ENCODE data around the gene MRPS7. TPM values are rescaled to one million over a fixed set of nuclear protein-coding genes. Genes with fewer than 3 reads are reported as not detected.
"Not testable (repeated sequence)": the region's sequence is repeated elsewhere in the genome, so short reads cannot be mapped to it uniquely, and the experiment has no call there.

MRPS7 gene
- total RNA-seq, 1 experiment from 2014 or later = 125 TPM

DNA sequence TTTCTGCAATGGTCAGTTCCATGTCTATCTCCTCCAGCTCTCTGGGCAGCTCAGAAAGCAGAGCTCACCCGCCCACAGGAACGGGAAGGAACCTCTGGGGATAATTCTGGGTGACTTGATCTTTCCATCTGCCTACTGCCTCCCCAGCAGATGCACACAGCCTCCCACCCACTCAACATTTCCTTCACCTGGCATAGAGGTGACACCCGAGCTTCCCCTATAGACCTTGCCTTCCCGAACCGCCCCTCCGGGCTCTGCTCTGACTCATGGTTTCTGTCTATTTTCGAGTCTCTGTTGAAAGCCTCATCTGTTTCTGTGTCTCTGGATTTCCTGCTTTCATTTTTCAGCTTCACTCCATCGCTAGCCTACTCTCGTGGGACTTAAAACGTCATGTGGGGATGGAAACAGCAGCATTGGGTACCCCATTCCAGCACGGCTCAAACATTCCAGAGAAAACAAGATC is 11.6 kb upstream of the MRPS7 start:
- Mint-ChIP-seq H3K9me3 (ENCODE audit: unreplicated experiment) (no peaks in the 10 kb centered on the region), H3K4me3 (ENCODE audit: unreplicated experiment) (no peak overlapping the region), H3K27me3 (ENCODE audit: insufficient read depth, unreplicated experiment) (no peaks in the 10 kb centered on the region), H3K4me1 (ENCODE audit: low read depth, unreplicated experiment) (peaks cover 22% of the 10 kb centered on the region), H3K36me3 (ENCODE audit: insufficient read depth, unreplicated experiment) (peaks cover 24% of the 10 kb centered on the region), H3K27ac (ENCODE audit: unreplicated experiment) (no peak overlapping the region)
- Histone ChIP-seq H3K4me1 (no peaks in the 10 kb centered on the region), H3K9me3 (no peaks in the 10 kb centered on the region), H3K27me3 (replicated peaks; ENCODE audit: control insufficient read depth, insufficient read depth, low read length) (no peaks in the 10 kb centered on the region), H3K36me3 (ENCODE audit: control insufficient read depth, insufficient read depth, low read length) (peaks cover 2% of the 10 kb centered on the region; the same call in 1 of the 2 replicates), H3K4me3 (ENCODE audit: low read depth, low read length) (no peak overlapping the region)
- TF ChIP-seq, protein P1, sequence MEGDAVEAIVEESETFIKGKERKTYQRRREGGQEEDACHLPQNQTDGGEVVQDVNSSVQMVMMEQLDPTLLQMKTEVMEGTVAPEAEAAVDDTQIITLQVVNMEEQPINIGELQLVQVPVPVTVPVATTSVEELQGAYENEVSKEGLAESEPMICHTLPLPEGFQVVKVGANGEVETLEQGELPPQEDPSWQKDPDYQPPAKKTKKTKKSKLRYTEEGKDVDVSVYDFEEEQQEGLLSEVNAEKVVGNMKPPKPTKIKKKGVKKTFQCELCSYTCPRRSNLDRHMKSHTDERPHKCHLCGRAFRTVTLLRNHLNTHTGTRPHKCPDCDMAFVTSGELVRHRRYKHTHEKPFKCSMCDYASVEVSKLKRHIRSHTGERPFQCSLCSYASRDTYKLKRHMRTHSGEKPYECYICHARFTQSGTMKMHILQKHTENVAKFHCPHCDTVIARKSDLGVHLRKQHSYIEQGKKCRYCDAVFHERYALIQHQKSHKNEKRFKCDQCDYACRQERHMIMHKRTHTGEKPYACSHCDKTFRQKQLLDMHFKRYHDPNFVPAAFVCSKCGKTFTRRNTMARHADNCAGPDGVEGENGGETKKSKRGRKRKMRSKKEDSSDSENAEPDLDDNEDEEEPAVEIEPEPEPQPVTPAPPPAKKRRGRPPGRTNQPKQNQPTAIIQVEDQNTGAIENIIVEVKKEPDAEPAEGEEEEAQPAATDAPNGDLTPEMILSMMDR (IDR thresholded peaks at IDR 0.05; ENCODE audit: insufficient read depth in 1 of 2, low read depth in 1 of 2, low read length in 1 of 2, severe bottlenecking in 1 of 2, unreplicated experiment in 1 of 2) = no peak
- ChIA-PET POLR2A (interaction anchor here (0.6 kb wide), 1 partner anchor 156 kb away, joined by 3 read pairs; the partner anchor contains the start of gene GRB2), CTCF (interaction anchor here (1.1 kb wide), 1 partner anchor 21 kb away, joined by 3 read pairs; the partner anchor contains the start of gene MIF4GD)
- BruUV-seq (replicated peaks) = no TSS peak
- DNase-seq = no peak
- intact Hi-C loops (cut with micrococcal nuclease; ENCODE audit: unreplicated experiment) = no loop called here

GRCh38 chr17:75252039-75252816 is 9.5 kb upstream of the MRPS7 start:
- intact Hi-C loops (cut with micrococcal nuclease; ENCODE audit: unreplicated experiment) = no loop called here
- H3K9me3 ChIP-seq = no peaks in the 10 kb centered on the region
- Mint-ChIP-seq H3K4me3 (ENCODE audit: unreplicated experiment) (no peak overlapping the region), H3K27me3 (ENCODE audit: insufficient read depth, unreplicated experiment) (no peaks in the 10 kb centered on the region), H3K36me3 (ENCODE audit: insufficient read depth, unreplicated experiment) (peaks cover 18% of the 10 kb centered on the region), H3K27ac (ENCODE audit: unreplicated experiment) (no peak overlapping the region), H3K9me3 (ENCODE audit: unreplicated experiment) (no peaks in the 10 kb centered on the region), H3K4me1 (ENCODE audit: low read depth, unreplicated experiment) (peaks cover 33% of the 10 kb centered on the region)
- no peak for DNase-seq
- CTCF ChIA-PET = interaction anchor here (0.9 kb wide), 1 partner anchor 12 kb away, joined by 8 read pairs; no protein-coding TSS in a partner anchor
- POLR2A ChIA-PET = interaction anchor here (0.7 kb wide), 1 partner anchor 425 kb away, joined by 4 read pairs; no protein-coding TSS in a partner anchor
- H3K4me1 ChIP-seq = no peaks in the 10 kb centered on the region
- no peak overlapping the region for H3K4me3 ChIP-seq (ENCODE audit: low read depth, low read length)
- no TSS peak for BruUV-seq (replicated peaks)
- no peaks in the 10 kb centered on the region for H3K36me3 ChIP-seq (ENCODE audit: control insufficient read depth, insufficient read depth, low read length)
- TF ChIP-seq, protein P1 (IDR thresholded peaks at IDR 0.05; ENCODE audit: insufficient read depth in 1 of 2, low read depth in 1 of 2, low read length in 1 of 2, severe bottlenecking in 1 of 2, unreplicated experiment in 1 of 2) = no peak
- H3K27me3 ChIP-seq (replicated peaks; ENCODE audit: control insufficient read depth, insufficient read depth, low read length) = no peaks in the 10 kb centered on the region

GRCh38 chr17:75255954-75256698 is 5.6 kb upstream of the MRPS7 start:
- H3K36me3 ChIP-seq (ENCODE audit: control insufficient read depth, insufficient read depth, low read length); H3K36me3 Mint-ChIP-seq (ENCODE audit: insufficient read depth, unreplicated experiment); H3K27me3 Mint-ChIP-seq (ENCODE audit: insufficient read depth, unreplicated experiment); H3K27me3 ChIP-seq (replicated peaks; ENCODE audit: control insufficient read depth, insufficient read depth, low read length); BruUV-seq (replicated peaks); DNase-seq; CTCF ChIA-PET; H3K4me3 ChIP-seq (ENCODE audit: low read depth, low read length); POLR2A ChIA-PET; H3K4me3 Mint-ChIP-seq (ENCODE audit: unreplicated experiment); H3K9me3 Mint-ChIP-seq (ENCODE audit: unreplicated experiment); H3K27ac Mint-ChIP-seq (ENCODE audit: unreplicated experiment); H3K4me1 ChIP-seq; H3K9me3 ChIP-seq; intact Hi-C loops (cut with micrococcal nuclease; ENCODE audit: unreplicated experiment): not testable (repeated sequence)
- H3K4me1 Mint-ChIP-seq (ENCODE audit: low read depth, unreplicated experiment) = peaks cover 57% of the 10 kb centered on the region

DNA sequence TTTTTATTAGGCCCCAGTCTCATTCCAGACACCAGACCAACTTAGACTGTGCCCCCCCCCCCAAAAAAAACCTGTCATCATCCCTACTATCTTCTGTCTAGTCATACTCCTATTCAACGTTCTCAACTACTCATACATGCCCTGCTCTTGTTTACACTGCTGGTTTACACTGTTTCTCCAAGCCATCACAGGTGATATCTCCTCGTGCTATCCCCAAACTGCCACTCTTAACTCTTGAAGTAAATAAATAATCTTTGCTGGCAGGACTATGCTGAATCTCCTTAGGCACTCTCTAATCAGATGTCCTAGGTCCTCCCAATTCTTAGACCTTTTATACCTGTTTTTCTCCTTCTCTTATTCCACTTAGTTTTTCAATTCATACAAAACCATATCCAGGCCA is 4.5 kb upstream of the MRPS7 start:
- H3K36me3 ChIP-seq (ENCODE audit: control insufficient read depth, insufficient read depth, low read length); H3K4me1 ChIP-seq; H3K27me3 ChIP-seq (replicated peaks; ENCODE audit: control insufficient read depth, insufficient read depth, low read length); intact Hi-C loops (cut with micrococcal nuclease; ENCODE audit: unreplicated experiment); DNase-seq; H3K4me3 ChIP-seq (ENCODE audit: low read depth, low read length); H3K9me3 ChIP-seq; H3K4me3 Mint-ChIP-seq (ENCODE audit: unreplicated experiment); H3K9me3 Mint-ChIP-seq (ENCODE audit: unreplicated experiment); POLR2A ChIA-PET; H3K27ac Mint-ChIP-seq (ENCODE audit: unreplicated experiment); H3K27me3 Mint-ChIP-seq (ENCODE audit: insufficient read depth, unreplicated experiment); BruUV-seq (replicated peaks); CTCF ChIA-PET: not testable (repeated sequence)
- H3K36me3 Mint-ChIP-seq (ENCODE audit: insufficient read depth, unreplicated experiment) = peaks cover 15% of the 10 kb centered on the region
- peaks cover 55% of the 10 kb centered on the region for H3K4me1 Mint-ChIP-seq (ENCODE audit: low read depth, unreplicated experiment)
